Neuronal stem cell (in vitro differentiated cells): ENCODE measurements around the gene ABCC5.

Experiments used
- DNase-seq: peaks from one replicate; pipeline ENCODE4 v3.0.0-alpha.2; 2013; ENCODE audit warnings: low spot score
- H2AFZ ChIP-seq: one replicate; pipeline ENCODE4 v1.6.1; 2013; ENCODE audit warnings: mild to moderate bottlenecking, low read length, inconsistent platforms
- H2AK5ac ChIP-seq: 2 replicates; pipeline ENCODE4 v1.6.1; 2013; ENCODE audit warnings: low read depth, mild to moderate bottlenecking, inconsistent platforms, low read length, moderate library complexity, mixed read lengths
- H2BK120ac ChIP-seq: 2 replicates; pipeline ENCODE4 v1.6.1; 2013; ENCODE audit warnings: low read depth, mild to moderate bottlenecking, inconsistent platforms, low read length, moderate library complexity, mixed read lengths
- H2BK12ac ChIP-seq: one replicate; pipeline ENCODE4 v1.6.1; 2013; ENCODE audit warnings: low read length, inconsistent platforms
- H2BK15ac ChIP-seq: 2 replicates; pipeline ENCODE4 v1.6.1; 2013; ENCODE audit warnings: mild to moderate bottlenecking, low read length, inconsistent platforms, mixed read lengths
- H2BK5ac ChIP-seq: one replicate; pipeline ENCODE4 v1.6.1; 2013; ENCODE audit warnings: inconsistent platforms, mild to moderate bottlenecking, low read length, moderate library complexity
- H3K14ac ChIP-seq: one replicate; pipeline ENCODE4 v1.6.1; 2013; ENCODE audit warnings: low read length, inconsistent platforms
- H3K18ac ChIP-seq: 2 replicates; pipeline ENCODE4 v1.6.1; 2013; ENCODE audit warnings: low read length, inconsistent platforms
- H3K23ac ChIP-seq: 2 replicates; pipeline ENCODE4 v1.6.1; 2013; ENCODE audit warnings: low read depth, mild to moderate bottlenecking, mixed read lengths, low read length, inconsistent platforms; ENCODE audit not compliant: poor library complexity
- H3K27ac ChIP-seq: replicated peaks from 3 replicates; pipeline ENCODE4 v1.5.1; 2013; ENCODE audit warnings: low read length, inconsistent platforms
- H3K27me3 ChIP-seq, 3 experiments: 2 replicates each; pipeline ENCODE4 v1.6.1; 2013; ENCODE audit warnings: low read length in 3 of 3, mild to moderate bottlenecking in 2 of 3, inconsistent platforms in 1 of 3, low read depth in 1 of 3, mixed read lengths in 1 of 3, moderate library complexity in 1 of 3; ENCODE audit not compliant: control insufficient read depth in 3 of 3, insufficient read depth in 3 of 3
- H3K36me3 ChIP-seq, 2 donors: replicated peaks in 1 of 2; 2 replicates each; pipeline ENCODE4 v1.6.1; 2013; ENCODE audit warnings: low read length in 2 of 2; ENCODE audit not compliant: control insufficient read depth in 2 of 2, insufficient read depth in 2 of 2
- H3K4ac ChIP-seq: 2 replicates; pipeline ENCODE4 v1.6.1; 2013; ENCODE audit warnings: inconsistent platforms, mild to moderate bottlenecking, low read length, moderate library complexity
- H3K4me1 ChIP-seq, 2 donors: 1 replicate in 1 of 2; 2 replicates in 1 of 2; pipeline ENCODE4 v1.6.1; 2013; ENCODE audit warnings: low read length in 2 of 2, low read depth in 1 of 2; ENCODE audit not compliant: control insufficient read depth in 2 of 2, insufficient read depth in 1 of 2
- H3K4me2 ChIP-seq: one replicate; pipeline ENCODE4 v1.6.1; 2013; ENCODE audit warnings: mild to moderate bottlenecking, low read length, inconsistent platforms; ENCODE audit not compliant: insufficient read depth, poor library complexity, severe bottlenecking
- H3K4me3 ChIP-seq, 2 donors: 2 replicates each; pipeline ENCODE4 v1.5.1; 2013; ENCODE audit warnings: low read length in 2 of 2, mild to moderate bottlenecking in 2 of 2, inconsistent platforms in 1 of 2, moderate library complexity in 1 of 2
- H3K79me1 ChIP-seq: one replicate; pipeline ENCODE4 v1.6.1; 2013; ENCODE audit warnings: low read depth, mild to moderate bottlenecking, inconsistent platforms, low read length, moderate library complexity
- H3K9ac ChIP-seq: one replicate; pipeline ENCODE4 v1.6.1; 2013; ENCODE audit warnings: mild to moderate bottlenecking, low read depth, low read length, inconsistent platforms; ENCODE audit not compliant: poor library complexity
- H3K9me3 ChIP-seq, 2 donors: replicated peaks in 1 of 2; 2 replicates each; pipeline versions ENCODE3 to v1.6.1; 2013; ENCODE audit warnings: low read length in 2 of 2, mild to moderate bottlenecking in 2 of 2, inconsistent platforms in 1 of 2, low read depth in 1 of 2, mixed read lengths in 1 of 2, moderate library complexity in 1 of 2; ENCODE audit not compliant: control insufficient read depth in 2 of 2, insufficient read depth in 1 of 2
- H4K8ac ChIP-seq: one replicate; pipeline ENCODE4 v1.6.1; 2013; ENCODE audit warnings: low read depth, mild to moderate bottlenecking, inconsistent platforms, low read length, moderate library complexity
- H4K91ac ChIP-seq: one replicate; pipeline ENCODE4 v1.6.1; 2013; ENCODE audit warnings: low read length, low read depth, mild to moderate bottlenecking, inconsistent platforms; ENCODE audit not compliant: poor library complexity
- WGBS, 2 donors: extraction: QIAGEN DNeasy Blood & Tissue Kit; methylation state at CpG; one replicate each; pipeline ENCODE4 v1.1.7; 2013; ENCODE audit warnings: missing lambda C conversion rate in 2 of 2, mixed read lengths in 1 of 2; ENCODE audit not compliant: insufficient read length in 2 of 2, insufficient replicate concordance in 1 of 2; ENCODE audit errors: extremely low coverage in 2 of 2; 5-methylcytosine and 5-hydroxymethylcytosine counted together

The ABCC5 gene

DNA sequence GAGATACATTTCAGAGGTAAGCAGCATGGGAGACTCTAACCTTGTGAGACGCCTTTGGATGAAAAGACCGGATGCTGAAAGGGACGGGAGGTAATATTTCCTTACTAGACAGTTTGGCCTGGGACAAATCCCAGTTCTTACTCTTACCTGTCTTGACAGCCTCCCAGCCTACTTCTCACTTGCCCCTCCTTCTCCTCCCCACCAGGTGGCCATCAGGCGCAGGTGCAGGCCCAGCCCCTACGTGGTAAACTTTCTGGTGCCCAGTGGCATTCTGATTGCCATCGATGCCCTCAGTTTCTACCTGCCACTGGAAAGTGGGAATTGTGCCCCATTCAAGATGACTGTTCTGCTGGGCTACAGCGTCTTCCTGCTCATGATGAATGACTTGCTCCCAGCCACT lies 20.1 kb upstream of the ABCC5 start:
- Histone ChIP-seq H3K4me3 (no peak overlapping the region), H2AK5ac (no peak overlapping the region), H3K14ac (no peak overlapping the region), H3K27me3 (peaks cover 0 to 27% (median 0%) of the 10 kb centered on the region in 3 experiments), H3K27ac (no peak overlapping the region), H3K4me2 (no peak overlapping the region), H3K36me3 (no peaks in the 10 kb centered on the region), H2BK120ac (no peak overlapping the region), H4K91ac (no peak overlapping the region), H3K18ac (no peak overlapping the region), H3K4ac (no peak overlapping the region), H3K4me1 (no peaks in the 10 kb centered on the region), H2AFZ (no peak overlapping the region), H2BK5ac (no peak overlapping the region), H2BK15ac (no peak overlapping the region), H3K23ac (no peak overlapping the region), H4K8ac (no peak overlapping the region), H3K9ac (no peak overlapping the region), H3K79me1 (no peaks in the 10 kb centered on the region), H2BK12ac (no peak overlapping the region), H3K9me3 (no peaks in the 10 kb centered on the region)
- WGBS, 2 donors = no CpG with 5 or more reads among the region's 7 CpGs
- DNase-seq = no peak

DNA sequence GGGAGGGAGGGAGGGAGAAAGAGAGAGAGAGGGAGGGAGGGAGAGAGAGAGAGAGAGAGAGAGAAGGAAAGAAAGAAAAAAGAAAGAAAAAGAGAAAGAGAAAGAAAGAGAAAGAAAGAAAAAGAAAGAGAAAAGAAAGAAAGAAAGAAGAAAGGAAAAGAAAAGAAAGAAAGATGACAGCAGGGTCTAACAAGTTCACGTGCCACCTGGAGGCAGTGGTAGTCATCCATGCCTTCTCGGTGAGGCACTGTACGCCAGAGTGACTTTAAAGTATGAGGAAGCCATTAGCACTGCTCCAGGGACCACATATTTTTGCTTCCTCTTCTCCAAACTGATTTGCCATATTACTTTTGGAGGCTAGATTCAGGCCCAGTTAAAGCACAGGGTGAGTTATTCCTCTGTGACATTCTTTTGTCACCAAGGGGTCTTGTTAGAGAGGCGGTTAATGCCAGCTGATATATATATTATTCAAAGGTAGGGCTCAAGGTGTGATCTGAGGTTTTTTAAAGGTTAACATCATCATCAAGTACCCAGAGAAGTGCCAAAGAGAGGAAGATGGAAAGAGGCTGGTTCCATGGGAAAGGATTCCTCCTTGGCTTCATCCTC lies 13.6 kb upstream of the ABCC5 start, which contains the start of gene HTR3D:
HTR3D (plus strand) TSS at position 556 of the 606 bp plus-strand sequence; CDS start at position 556, 0 bp downstream.
- H2AFZ ChIP-seq = no peak within 1 kb of the TSS
- no peak for DNase-seq
- H3K18ac ChIP-seq = no peak within 1 kb of the TSS
- H3K27ac ChIP-seq = no peak within 1 kb of the TSS
- H3K4me1 ChIP-seq = no peaks in the 10 kb centered on the region
- H2BK5ac ChIP-seq = no peak within 1 kb of the TSS
- no peaks in the 10 kb centered on the region for H3K9me3 ChIP-seq
- no CpG with 5 or more reads among the region's 4 CpGs for WGBS, 2 donors
- no peak within 1 kb of the TSS for H4K8ac ChIP-seq
- no peak within 1 kb of the TSS for H2BK120ac ChIP-seq
- no peak within 1 kb of the TSS for H3K9ac ChIP-seq
- no peak within 1 kb of the TSS for H2AK5ac ChIP-seq
- no peak within 1 kb of the TSS for H3K14ac ChIP-seq
- H3K27me3 ChIP-seq = peaks cover 0 to 5% (median 0%) of the 10 kb centered on the region in 3 experiments
- H3K79me1 ChIP-seq = no peaks in the 10 kb centered on the region
- H3K4ac ChIP-seq = no peak within 1 kb of the TSS
- no peak within 1 kb of the TSS for H4K91ac ChIP-seq
- no peak within 1 kb of the TSS for H2BK15ac ChIP-seq
- H2BK12ac ChIP-seq = no peak within 1 kb of the TSS
- no peak within 1 kb of the TSS for H3K4me3 ChIP-seq
- H3K36me3 ChIP-seq = no peaks in the 10 kb centered on the region
- no peak within 1 kb of the TSS for H3K23ac ChIP-seq
- H3K4me2 ChIP-seq = no peak within 1 kb of the TSS

DNA sequence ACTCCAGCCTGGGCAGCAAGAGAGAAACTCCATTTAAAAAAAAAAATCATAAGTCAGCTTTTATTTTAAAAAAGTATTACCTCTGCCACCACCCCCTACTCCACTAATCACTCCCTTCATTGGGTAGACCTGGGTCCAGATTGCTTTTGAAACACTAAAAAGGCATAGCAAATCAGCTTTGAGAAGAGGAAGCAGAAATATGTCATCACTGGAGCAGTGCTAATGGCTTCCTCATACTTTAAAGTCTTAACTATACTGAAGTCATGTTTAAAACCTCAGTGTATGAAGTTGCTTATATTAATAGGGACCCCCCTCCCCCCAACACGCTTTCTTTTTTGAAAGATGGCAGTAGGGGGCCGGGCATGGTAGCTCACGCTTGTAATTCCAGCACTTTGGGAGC lies 12.9 kb upstream of the ABCC5 start:
- H3K36me3 ChIP-seq = no peaks in the 10 kb centered on the region
- H3K4ac ChIP-seq = no peak overlapping the region
- H2BK15ac ChIP-seq = no peak overlapping the region
- H4K8ac ChIP-seq = no peak overlapping the region
- H2AFZ ChIP-seq = no peak overlapping the region
- H3K27me3 ChIP-seq = peaks cover 0 to 3% (median 0%) of the 10 kb centered on the region in 3 experiments
- no CpG with 5 or more reads among the region's 3 CpGs for WGBS, 2 donors
- H3K4me3 ChIP-seq = no peak overlapping the region
- H2BK5ac ChIP-seq = no peak overlapping the region
- no peak overlapping the region for H3K18ac ChIP-seq
- no peak overlapping the region for H3K4me2 ChIP-seq
- no peaks in the 10 kb centered on the region for H3K79me1 ChIP-seq
- no peak overlapping the region for H3K27ac ChIP-seq
- no peak overlapping the region for H3K9ac ChIP-seq
- no peak overlapping the region for H3K23ac ChIP-seq
- H3K9me3 ChIP-seq = no peaks in the 10 kb centered on the region
- no peak overlapping the region for H2AK5ac ChIP-seq
- H2BK12ac ChIP-seq = no peak overlapping the region
- H2BK120ac ChIP-seq = no peak overlapping the region
- no peak for DNase-seq
- H4K91ac ChIP-seq = no peak overlapping the region
- H3K4me1 ChIP-seq = no peaks in the 10 kb centered on the region
- no peak overlapping the region for H3K14ac ChIP-seq

DNA sequence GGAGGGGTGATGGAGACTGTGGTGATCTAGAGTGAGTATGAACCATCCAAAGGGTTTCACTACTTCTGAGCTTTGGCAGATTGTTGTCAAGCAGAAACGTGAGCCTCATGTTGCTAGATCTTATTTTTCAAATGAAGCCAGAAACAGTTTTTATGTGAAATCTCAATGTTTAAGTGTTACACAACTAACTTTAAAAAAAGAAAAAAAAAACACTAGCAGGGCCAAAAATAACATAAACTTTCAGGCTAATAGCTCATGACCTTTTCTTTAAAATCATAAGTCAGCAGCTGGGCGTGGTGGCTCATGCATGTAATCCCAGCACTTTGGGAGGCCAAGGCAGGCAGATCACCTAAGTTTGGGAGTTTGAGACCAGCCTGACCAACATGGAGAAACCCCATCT lies 11.8 kb upstream of the ABCC5 start:
- no peak overlapping the region for H2BK5ac ChIP-seq
- no peak overlapping the region for H3K4ac ChIP-seq
- DNase-seq = no peak
- no CpG with 5 or more reads among the region's 2 CpGs for WGBS, 2 donors
- H2BK15ac ChIP-seq = no peak overlapping the region
- no peak overlapping the region for H2AK5ac ChIP-seq
- no peak overlapping the region for H2BK12ac ChIP-seq
- no peak overlapping the region for H4K91ac ChIP-seq
- H3K4me1 ChIP-seq = no peaks in the 10 kb centered on the region
- no peak overlapping the region for H3K23ac ChIP-seq
- no peak overlapping the region for H3K9ac ChIP-seq
- H3K27me3 ChIP-seq = peaks cover 0 to 3% (median 0%) of the 10 kb centered on the region in 3 experiments
- no peaks in the 10 kb centered on the region for H3K9me3 ChIP-seq
- no peak overlapping the region for H3K4me2 ChIP-seq
- no peaks in the 10 kb centered on the region for H3K36me3 ChIP-seq
- H3K18ac ChIP-seq = no peak overlapping the region
- H3K4me3 ChIP-seq = no peak overlapping the region
- H3K14ac ChIP-seq = no peak overlapping the region
- no peak overlapping the region for H2AFZ ChIP-seq
- no peak overlapping the region for H3K27ac ChIP-seq
- no peak overlapping the region for H2BK120ac ChIP-seq
- H4K8ac ChIP-seq = no peak overlapping the region
- H3K79me1 ChIP-seq = no peaks in the 10 kb centered on the region
